Astrocyte of the cerebellum (primary cell): ENCODE data around the gene ERMN.

Experiments
- DNase-seq: peaks from one replicate; pipeline ENCODE4 v3.0.0-alpha.2; 2011; ENCODE audit warnings: low read depth
- H3K4me3 ChIP-seq: 2 replicates; pipeline ENCODE4 v1.5.1; 2011; ENCODE audit warnings: mild to moderate bottlenecking, low read depth, low read length, moderate library complexity
- CTCF ChIP-seq: IDR thresholded peaks from 2 replicates; pipeline ENCODE4 v1.5.1; 2012; ENCODE audit warnings: low read length, low read depth, moderate library complexity, mild to moderate bottlenecking; ENCODE audit errors: missing control alignments
- in situ Hi-C: cut with HindIII; loops from 2 replicates; pipeline ENCODE4 v1.10.0; 2017; ENCODE audit warnings: low sequenced_read_pairs

The ERMN gene

GRCh38 chr2:157339965-157340655 is 14.5 kb upstream of the ERMN start:
- in situ Hi-C loops: no loop called here
- no peak for TF ChIP-seq CTCF
- H3K4me3 ChIP-seq: no peak overlapping the region
- peak; percentile 5 for DNase-seq

GRCh38 chr2:157337978-157338377 is 12.4 kb upstream of the ERMN start:
- no peak for DNase-seq
- no peak for TF ChIP-seq CTCF
- in situ Hi-C loops: no loop called here
- no peak overlapping the region for H3K4me3 ChIP-seq

DNA sequence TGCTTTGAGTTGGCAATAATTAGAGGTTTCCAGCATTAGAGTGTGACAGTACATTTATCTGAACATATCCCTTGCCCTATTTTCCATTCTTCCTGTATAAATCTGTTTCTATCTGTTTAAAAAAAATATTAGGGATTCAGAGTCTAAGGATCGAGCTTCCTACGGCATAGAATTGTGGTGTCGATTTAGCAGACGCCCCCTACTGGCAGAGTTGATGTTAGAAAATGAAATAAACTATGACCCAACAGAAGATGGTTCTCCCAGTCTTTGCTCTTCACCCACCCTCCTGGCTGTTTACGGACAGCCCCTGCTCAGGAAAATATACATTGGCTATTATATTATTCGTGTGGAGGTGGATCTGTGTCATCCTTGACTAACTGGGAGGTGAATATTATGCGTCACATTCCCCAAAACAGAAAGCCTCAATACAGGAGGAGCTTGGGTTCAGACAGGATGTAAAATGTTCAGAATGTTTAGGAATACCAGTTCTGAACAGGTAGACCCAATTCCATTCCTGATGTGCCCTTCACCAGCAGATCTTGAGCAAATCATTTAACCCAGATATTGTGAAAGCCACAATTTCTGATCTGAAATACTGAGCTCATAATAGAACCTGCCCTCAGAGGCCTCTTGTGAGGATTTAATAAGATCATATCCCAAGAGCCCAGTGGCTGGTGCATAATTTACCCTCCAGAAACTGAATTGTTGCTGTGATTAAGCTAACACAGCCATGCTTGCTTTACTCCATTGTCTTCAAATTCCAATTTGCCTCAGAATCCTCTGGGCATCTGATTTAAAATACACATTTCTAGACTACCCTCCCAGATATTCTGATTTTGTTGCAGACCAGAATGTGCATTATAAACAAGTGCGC is 10.8 kb upstream of the ERMN start:
- TF ChIP-seq CTCF: peak; percentile 67
- no peak overlapping the region for H3K4me3 ChIP-seq

GRCh38 chr2:157334797-157335196 is 9.2 kb upstream of the ERMN start:
- no peak overlapping the region for H3K4me3 ChIP-seq
- TF ChIP-seq CTCF: no peak
- in situ Hi-C loops: no loop called here
- no peak for DNase-seq

More for the DNA sequence above, 10.8 kb upstream of the ERMN start:
- in situ Hi-C loops: no loop called here
- peak; percentile 6 for DNase-seq

DNA sequence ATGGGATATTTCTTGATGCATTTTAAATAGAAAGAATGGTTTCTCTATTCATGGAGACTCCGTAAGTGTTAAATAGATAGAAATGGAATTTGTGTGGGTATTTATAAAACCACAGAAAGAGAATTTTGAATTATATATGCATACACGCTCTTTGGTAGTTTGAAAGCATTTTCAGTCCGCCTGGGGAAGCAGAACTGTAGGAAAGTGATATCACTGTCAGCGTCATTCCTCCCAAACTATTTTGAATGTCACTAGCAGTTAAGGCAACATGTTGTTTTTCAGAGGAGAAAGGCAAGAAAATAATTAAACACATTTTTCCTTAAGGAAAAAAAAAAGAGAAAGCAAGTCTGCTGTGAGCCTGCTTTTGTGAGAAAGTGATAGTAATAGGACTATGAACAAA is 8.7 kb upstream of the ERMN start:
- no peak overlapping the region for H3K4me3 ChIP-seq
- in situ Hi-C loops: no loop called here
- no peak for DNase-seq
- no peak for TF ChIP-seq CTCF

DNA sequence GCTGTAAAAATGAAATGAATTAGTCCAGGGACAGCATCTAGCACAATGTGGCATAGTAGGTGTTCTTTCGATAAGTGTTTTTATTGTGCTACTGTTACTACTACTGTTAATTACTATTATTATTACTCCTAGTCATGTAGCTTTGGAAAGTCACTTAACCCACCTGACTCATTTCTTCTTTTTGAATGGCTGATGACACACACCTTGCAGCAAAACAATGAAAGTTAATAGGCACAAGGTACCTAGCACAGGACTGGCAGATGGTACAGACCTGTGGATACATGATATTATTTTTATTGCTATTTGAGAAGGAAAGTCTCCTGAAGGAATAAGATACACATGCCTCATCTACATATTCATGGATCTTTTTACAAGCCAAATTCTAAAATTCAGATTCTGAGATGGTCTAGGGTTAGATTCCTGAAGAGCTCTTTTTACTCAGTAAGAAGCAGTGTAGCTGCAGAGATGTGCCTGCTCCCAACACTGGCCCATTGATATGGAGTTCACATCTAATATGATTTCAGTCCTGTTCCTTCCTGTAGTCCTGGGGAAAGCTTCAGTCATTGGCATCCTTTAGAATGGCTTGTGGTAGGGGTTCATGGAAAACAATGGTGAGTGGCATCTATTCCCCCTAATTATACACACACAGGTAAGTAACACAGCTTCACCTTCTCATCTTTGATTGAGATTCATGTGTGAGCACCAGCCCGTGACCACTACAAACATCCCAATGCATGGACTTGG is 7.9 kb upstream of the ERMN start:
- DNase-seq: no peak
- no peak for TF ChIP-seq CTCF
- no peak overlapping the region for H3K4me3 ChIP-seq
- in situ Hi-C loops: no loop called here
